Measurements from ENCODE around the gene TBX3. TPM values are rescaled to one million over a fixed set of nuclear protein-coding genes. Genes with fewer than 3 reads are reported as not detected.

TBX3 gene
- total RNA-seq (10 to 100 TPM in 6 of 10 donors, 1 to 10 TPM in 4; 4.0 to 32.4 (median 11.4) TPM), polyA plus RNA-seq (10 to 100 TPM in 1 of 2 donors, 1 to 10 TPM in 1; 9.7 to 20.9 TPM)
- long read RNA-seq, donor 1, partial matches to known transcripts: 37 of 39 reads
- long read RNA-seq, donor 1, other reads (novel, unspliced or antisense): 2 of 39 reads
- long read RNA-seq, donor 2, partial matches to known transcripts: 8 of 36 reads
- long read RNA-seq, donor 2, other reads (novel, unspliced or antisense): 28 of 36 reads
- long read RNA-seq, donor 3, full-length matches to known transcripts: 1 of 56 reads
- long read RNA-seq, donor 3, partial matches to known transcripts: 54 of 56 reads
- long read RNA-seq, donor 3, other reads (novel, unspliced or antisense): 1 of 56 reads

- Histone ChIP-seq H3K27me3 (peaks cover 17 to 100% (median 43%) of the 10 kb centered on the region in 7 donors), H3K9me3 (no peaks in the 10 kb centered on the region), H3K4me1 (peaks cover 4 to 34% (median 22%) of the 10 kb centered on the region in 9 donors), H3K27ac (peak within 1 kb of the TSS; percentile 78 to 95 (median 88)), H3K36me3 (peaks cover 0 to 16% (median 0%) of the 10 kb centered on the region in 9 donors), H3K4me3 (peak within 1 kb of the TSS; percentile 48 to 88 (median 76))
- intact Hi-C loops (cut with DNase I): loop anchor here in 5 of 10 donors (1.0 to 10.0 kb wide), 12 partner anchors 268 to 1069 kb away; no protein-coding TSS in a partner anchor
- TF ChIP-seq, protein P1, sequence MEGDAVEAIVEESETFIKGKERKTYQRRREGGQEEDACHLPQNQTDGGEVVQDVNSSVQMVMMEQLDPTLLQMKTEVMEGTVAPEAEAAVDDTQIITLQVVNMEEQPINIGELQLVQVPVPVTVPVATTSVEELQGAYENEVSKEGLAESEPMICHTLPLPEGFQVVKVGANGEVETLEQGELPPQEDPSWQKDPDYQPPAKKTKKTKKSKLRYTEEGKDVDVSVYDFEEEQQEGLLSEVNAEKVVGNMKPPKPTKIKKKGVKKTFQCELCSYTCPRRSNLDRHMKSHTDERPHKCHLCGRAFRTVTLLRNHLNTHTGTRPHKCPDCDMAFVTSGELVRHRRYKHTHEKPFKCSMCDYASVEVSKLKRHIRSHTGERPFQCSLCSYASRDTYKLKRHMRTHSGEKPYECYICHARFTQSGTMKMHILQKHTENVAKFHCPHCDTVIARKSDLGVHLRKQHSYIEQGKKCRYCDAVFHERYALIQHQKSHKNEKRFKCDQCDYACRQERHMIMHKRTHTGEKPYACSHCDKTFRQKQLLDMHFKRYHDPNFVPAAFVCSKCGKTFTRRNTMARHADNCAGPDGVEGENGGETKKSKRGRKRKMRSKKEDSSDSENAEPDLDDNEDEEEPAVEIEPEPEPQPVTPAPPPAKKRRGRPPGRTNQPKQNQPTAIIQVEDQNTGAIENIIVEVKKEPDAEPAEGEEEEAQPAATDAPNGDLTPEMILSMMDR (IDR thresholded peaks at IDR 0.05): peak; percentile 19 to 72 (median 45)
- peak; percentile 86 to 96 (median 94) for ATAC-seq
- WGBS, 2 donors: 0 to 1% methylated on average over 49 to 76 of the region's 76 CpGs
- peak; percentile 92 to 93 for DNase-seq
Observed at GRCh38 chr12:114684098-114684869, at the start of gene TBX3. TSS of gene TBX3 (minus strand) at chr12:114684175. CDS start at chr12:114683200, 975 bp downstream.

- Histone ChIP-seq H3K4me1 (peaks cover 0 to 11% (median 0%) of the 10 kb centered on the region in 9 donors), H3K9me3 (no peaks in the 10 kb centered on the region), H3K27ac (no peak overlapping the region), H3K36me3 (no peaks in the 10 kb centered on the region), H3K27me3 (peaks cover 18 to 49% (median 46%) of the 10 kb centered on the region in 7 donors), H3K4me3 (no peak overlapping the region)
- ATAC-seq: no peak
- DNase-seq: no peak
- intact Hi-C loops (cut with DNase I): no loop called here
- TF ChIP-seq, protein P1 (IDR thresholded peaks at IDR 0.05): no peak
- 66 to 78% methylated on average over 4 of the region's 4 CpGs for WGBS, 2 donors
Observed at GRCh38 chr12:114732426-114733030, 48.6 kb upstream of the TBX3 start.

DNA sequence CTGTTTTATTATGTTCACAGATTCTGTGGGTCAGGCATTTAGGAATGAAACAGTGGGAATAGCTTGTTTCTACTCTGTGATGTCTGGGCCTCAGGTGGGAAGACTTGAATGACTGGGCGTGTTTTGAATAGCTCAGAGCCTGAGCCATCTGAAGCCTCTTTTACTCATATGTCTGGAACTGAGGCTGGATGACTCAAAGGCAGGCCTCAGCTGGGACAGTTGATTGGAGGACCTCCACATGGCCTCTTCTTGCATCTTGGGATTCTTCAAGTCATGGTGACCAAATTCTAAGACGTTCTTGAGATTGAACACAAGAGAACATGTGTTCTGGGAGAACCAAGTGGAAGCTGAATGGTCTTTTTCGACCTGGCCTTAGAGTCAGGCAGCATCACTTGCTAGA is 45.8 kb upstream of the TBX3 start:
- no peak overlapping the region for H3K4me3 ChIP-seq
- no peaks in the 10 kb centered on the region for H3K36me3 ChIP-seq
- no peak overlapping the region for H3K27ac ChIP-seq
- ATAC-seq (no peak), DNase-seq (no peak)
- 83 to 85% methylated on average over 3 of the region's 3 CpGs for whole genome bisulfite sequencing, 2 donors
- H3K27me3 ChIP-seq: peaks cover 6 to 23% (median 20%) of the 10 kb centered on the region in 7 donors
- H3K9me3 ChIP-seq: no peaks in the 10 kb centered on the region
- TF ChIP-seq, protein P1 (IDR thresholded peaks at IDR 0.05): no peak
- peaks cover 0 to 5% (median 0%) of the 10 kb centered on the region in 9 donors for H3K4me1 ChIP-seq
- intact Hi-C loops (cut with DNase I): no loop called here
